Nephron (organoid): Measurements from ENCODE around the gene TCEAL4.
A peak's percentile ranks its signal among the peaks of the same experiment; 100 is the strongest.

Source experiments
- H3K27ac Mint-ChIP-seq, 3 experiments: 2 replicates each; pipeline ENCODE4 v1.8.0; 2020; ENCODE audit warnings: mixed read lengths in 3 of 3, mild to moderate bottlenecking in 2 of 3, moderate library complexity in 1 of 3
- H3K27me3 Mint-ChIP-seq: 2 replicates; pipeline ENCODE4 v1.8.0; 2021; ENCODE audit warnings: low read depth, mild to moderate bottlenecking, moderate library complexity, mixed read lengths
- H3K36me3 Mint-ChIP-seq: 2 replicates; pipeline ENCODE4 v1.8.0; 2020; ENCODE audit warnings: low read depth, mixed read lengths
- H3K4me1 Mint-ChIP-seq: 2 replicates; pipeline ENCODE4 v1.8.0; 2020; ENCODE audit warnings: mixed read lengths
- H3K4me3 Mint-ChIP-seq, 3 experiments: 2 replicates each; pipeline ENCODE4 v1.8.0; 2020; ENCODE audit warnings: mild to moderate bottlenecking in 3 of 3, mixed read lengths in 3 of 3, moderate library complexity in 2 of 3
- H3K9me3 Mint-ChIP-seq: 2 replicates; pipeline ENCODE4 v1.8.0; 2020; ENCODE audit warnings: mixed read lengths
- CTCF ChIP-seq, 3 experiments: fragments of 200-600 bp; sonication (generic); IDR thresholded peaks; one replicate each; pipeline ENCODE4 v1.5.0; 2021; ENCODE audit warnings: antibody characterized with exemption in 3 of 3; ENCODE audit not compliant: unreplicated experiment in 3 of 3

The TCEAL4 gene

GRCh38 chrX:103615781-103616371 is 30.6 kb downstream of the TCEAL4 start:
- Mint-ChIP-seq H3K4me3 (no peak overlapping the region), H3K27me3 (no peaks in the 10 kb centered on the region), H3K36me3 (peaks cover 45% of the 10 kb centered on the region), H3K9me3 (peaks cover 4% of the 10 kb centered on the region), H3K27ac (no peak overlapping the region), H3K4me1 (no peaks in the 10 kb centered on the region)
- no peak for TF ChIP-seq CTCF (IDR thresholded peaks at IDR 0.05; ENCODE audit: unreplicated experiment in 3 of 3)

- H3K4me1 Mint-ChIP-seq = no peaks in the 10 kb centered on the region
- no peak overlapping the region for H3K4me3 Mint-ChIP-seq
- H3K9me3 Mint-ChIP-seq = peaks cover 4% of the 10 kb centered on the region
- H3K27me3 Mint-ChIP-seq = no peaks in the 10 kb centered on the region
- TF ChIP-seq CTCF (IDR thresholded peaks at IDR 0.05; ENCODE audit: unreplicated experiment in 3 of 3) = no peak
- peaks cover 53% of the 10 kb centered on the region for H3K36me3 Mint-ChIP-seq
- no peak overlapping the region for H3K27ac Mint-ChIP-seq
Observed at GRCh38 chrX:103616676-103617186, 31.4 kb downstream of the TCEAL4 start.

GRCh38 chrX:103624111-103624510 is 38.8 kb downstream of the TCEAL4 start:
- H3K27ac Mint-ChIP-seq = peak overlapping the region; percentile 68 to 86 (median 81)
- no peak for TF ChIP-seq CTCF (IDR thresholded peaks at IDR 0.05; ENCODE audit: unreplicated experiment in 3 of 3)
- H3K27me3 Mint-ChIP-seq = no peaks in the 10 kb centered on the region
- peaks cover 18% of the 10 kb centered on the region for H3K4me1 Mint-ChIP-seq
- H3K4me3 Mint-ChIP-seq = no peak overlapping the region
- no peaks in the 10 kb centered on the region for H3K9me3 Mint-ChIP-seq
- peaks cover 23% of the 10 kb centered on the region for H3K36me3 Mint-ChIP-seq

- no peaks in the 10 kb centered on the region for H3K27me3 Mint-ChIP-seq
- H3K27ac Mint-ChIP-seq = peak overlapping the region in 2 of 3 experiments; percentile 34 to 44
- no peak for TF ChIP-seq CTCF (IDR thresholded peaks at IDR 0.05; ENCODE audit: unreplicated experiment in 3 of 3)
- peaks cover 25% of the 10 kb centered on the region for H3K4me1 Mint-ChIP-seq
- H3K36me3 Mint-ChIP-seq = peaks cover 6% of the 10 kb centered on the region
- no peaks in the 10 kb centered on the region for H3K9me3 Mint-ChIP-seq
- peak overlapping the region; percentile 16 to 57 (median 57) for H3K4me3 Mint-ChIP-seq
Observed at GRCh38 chrX:103626855-103627254, 41.5 kb downstream of the TCEAL4 start.

GRCh38 chrX:103628386-103629317 is 43.3 kb downstream of the TCEAL4 start, which contains the start of gene TCEAL1:
Gene TCEAL1 (plus strand): TSS chrX:103628975. CDS start chrX:103629917, 942 bp downstream.
- Mint-ChIP-seq H3K27ac (peak within 1 kb of the TSS; percentile 90 to 97 (median 95)), H3K9me3 (no peaks in the 10 kb centered on the region), H3K36me3 (peaks cover 7% of the 10 kb centered on the region), H3K27me3 (no peaks in the 10 kb centered on the region), H3K4me1 (peaks cover 25% of the 10 kb centered on the region), H3K4me3 (peak within 1 kb of the TSS; percentile 81 to 88 (median 87))
- no peak for TF ChIP-seq CTCF (IDR thresholded peaks at IDR 0.05; ENCODE audit: unreplicated experiment in 3 of 3)
